ENCODE results near the gene CNOT4.

Gene CNOT4

DNA sequence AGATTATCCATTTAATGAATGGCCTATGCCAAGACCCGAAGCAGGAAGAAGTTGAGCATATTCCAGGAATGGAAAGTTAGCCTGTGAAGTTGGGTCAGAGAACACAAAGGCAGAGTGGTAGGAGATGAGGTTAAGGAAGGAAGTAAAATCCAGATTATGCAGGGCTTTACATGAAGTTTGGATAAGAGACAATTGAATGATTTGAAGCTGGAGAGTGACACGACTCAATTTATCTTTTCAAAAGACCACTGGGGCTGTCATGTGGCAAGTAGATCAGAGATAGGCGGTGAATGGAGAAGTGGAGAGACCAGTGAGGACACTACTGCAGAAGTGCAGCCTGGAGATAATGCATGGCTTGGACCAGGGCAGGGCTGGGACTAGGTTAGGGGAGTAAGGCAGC, 7.2 kb upstream of the CNOT4 start:
- DNase-seq (ENCODE audit: extremely low read depth, low read depth), result no peak
- TF ChIP-seq, protein P1, sequence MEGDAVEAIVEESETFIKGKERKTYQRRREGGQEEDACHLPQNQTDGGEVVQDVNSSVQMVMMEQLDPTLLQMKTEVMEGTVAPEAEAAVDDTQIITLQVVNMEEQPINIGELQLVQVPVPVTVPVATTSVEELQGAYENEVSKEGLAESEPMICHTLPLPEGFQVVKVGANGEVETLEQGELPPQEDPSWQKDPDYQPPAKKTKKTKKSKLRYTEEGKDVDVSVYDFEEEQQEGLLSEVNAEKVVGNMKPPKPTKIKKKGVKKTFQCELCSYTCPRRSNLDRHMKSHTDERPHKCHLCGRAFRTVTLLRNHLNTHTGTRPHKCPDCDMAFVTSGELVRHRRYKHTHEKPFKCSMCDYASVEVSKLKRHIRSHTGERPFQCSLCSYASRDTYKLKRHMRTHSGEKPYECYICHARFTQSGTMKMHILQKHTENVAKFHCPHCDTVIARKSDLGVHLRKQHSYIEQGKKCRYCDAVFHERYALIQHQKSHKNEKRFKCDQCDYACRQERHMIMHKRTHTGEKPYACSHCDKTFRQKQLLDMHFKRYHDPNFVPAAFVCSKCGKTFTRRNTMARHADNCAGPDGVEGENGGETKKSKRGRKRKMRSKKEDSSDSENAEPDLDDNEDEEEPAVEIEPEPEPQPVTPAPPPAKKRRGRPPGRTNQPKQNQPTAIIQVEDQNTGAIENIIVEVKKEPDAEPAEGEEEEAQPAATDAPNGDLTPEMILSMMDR (IDR thresholded peaks at IDR 0.05; ENCODE audit: low read depth, low read length), result no peak

DNA sequence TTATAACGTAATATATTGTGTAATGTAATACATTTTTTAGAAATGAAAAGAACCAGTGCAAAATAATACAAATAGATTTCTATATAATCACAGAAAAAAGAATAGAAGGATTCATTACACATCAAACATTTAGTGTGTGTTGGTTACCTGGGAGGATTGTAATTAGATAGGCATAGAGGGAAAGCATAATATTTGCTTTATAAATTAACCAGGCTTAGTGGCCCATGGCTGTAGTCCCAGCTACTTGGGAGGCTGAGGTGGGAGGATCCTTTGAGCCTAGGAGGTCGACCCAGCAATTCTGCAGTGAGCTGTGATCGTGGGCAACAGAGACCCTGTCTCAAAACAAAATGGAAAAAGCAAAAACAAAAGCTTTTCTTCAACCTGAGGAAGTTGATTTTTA, 5.0 kb upstream of the CNOT4 start:
- no peak for DNase-seq (ENCODE audit: extremely low read depth, low read depth)
- TF ChIP-seq, protein P1 (IDR thresholded peaks at IDR 0.05; ENCODE audit: low read depth, low read length), result no peak

DNA sequence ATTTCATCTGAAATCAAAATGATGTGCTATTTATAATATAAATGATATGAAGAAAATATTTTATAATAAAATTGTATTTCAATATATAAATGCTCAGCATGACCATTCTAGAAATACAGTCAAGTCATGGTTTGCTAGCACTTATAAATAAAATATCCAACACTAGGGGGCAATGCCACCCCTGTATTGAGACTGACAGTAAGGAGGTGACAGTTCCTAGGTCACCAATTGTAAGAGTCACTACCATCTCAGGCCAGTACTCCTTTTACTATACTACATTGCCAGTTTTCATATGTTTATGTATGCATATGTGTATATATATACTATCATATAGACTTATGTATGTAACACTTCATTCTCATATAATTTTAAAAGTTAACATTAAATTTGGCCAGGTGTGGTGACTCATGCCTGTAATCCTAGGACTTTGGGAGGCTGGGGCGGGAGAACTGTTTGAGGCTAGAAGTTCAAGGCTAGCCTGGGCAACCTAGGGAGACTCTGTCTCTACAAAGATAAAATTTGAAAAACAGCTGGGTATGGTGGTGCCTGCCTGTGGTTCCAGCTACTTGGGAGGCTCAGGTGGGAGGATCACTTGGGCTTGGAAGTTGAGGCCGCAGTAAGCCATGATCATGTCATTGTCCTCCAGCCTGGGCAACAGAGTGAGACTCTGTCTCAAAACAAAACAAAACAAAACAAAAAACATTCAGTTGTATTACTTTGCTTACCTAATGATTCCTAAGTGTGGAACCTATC, 2.4 kb upstream of the CNOT4 start:
- DNase-seq (ENCODE audit: extremely low read depth, low read depth), result no peak
- TF ChIP-seq, protein P1 (IDR thresholded peaks at IDR 0.05; ENCODE audit: low read depth, low read length), result peak; percentile 47

DNA sequence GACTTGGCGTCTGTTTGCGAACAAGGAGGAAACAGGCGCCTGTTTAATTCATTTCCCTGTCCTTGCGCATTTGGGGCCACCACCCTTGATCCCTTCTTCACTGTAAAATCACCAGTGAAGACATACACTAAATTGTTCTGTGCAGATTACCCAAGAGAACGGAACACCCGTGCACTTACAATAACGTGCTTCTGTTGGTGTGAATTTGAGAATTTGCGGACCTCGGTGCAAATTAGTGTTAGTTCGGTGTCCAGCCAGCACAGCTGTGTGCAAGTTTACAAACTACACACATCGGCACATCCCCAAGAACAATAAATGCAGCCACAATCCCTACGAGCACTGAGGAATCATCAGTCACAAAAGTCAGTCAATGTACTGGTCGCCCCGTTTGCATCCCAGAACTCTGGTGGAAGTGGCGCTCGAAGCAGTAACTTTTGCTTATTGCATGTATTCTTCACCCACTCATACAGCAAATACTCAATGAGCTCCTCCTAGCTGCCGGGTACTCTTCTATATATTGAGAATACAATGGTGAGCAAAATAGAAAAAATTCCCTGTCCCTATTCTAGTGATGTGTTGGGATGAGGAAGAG, 786 bp upstream of the CNOT4 start:
- TF ChIP-seq, protein P1 (IDR thresholded peaks at IDR 0.05; ENCODE audit: low read depth, low read length), result peak; percentile 30
- DNase-seq (ENCODE audit: extremely low read depth, low read depth), result no peak

DNA sequence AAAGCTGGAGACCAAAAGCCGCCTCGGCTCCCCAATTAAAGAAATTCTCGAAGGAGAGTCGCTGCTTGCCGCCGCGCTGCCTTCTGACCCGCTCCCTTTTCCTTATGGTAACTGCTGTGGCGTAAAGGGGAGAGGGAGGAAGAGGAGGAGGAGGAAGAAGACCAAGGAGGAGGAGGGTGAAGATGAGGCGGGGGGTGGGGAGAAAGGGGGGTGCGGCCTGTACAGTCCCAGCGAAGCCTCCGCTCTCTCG, 388 bp downstream of the CNOT4 start:
- no peak for DNase-seq (ENCODE audit: extremely low read depth, low read depth)
- TF ChIP-seq, protein P1 (IDR thresholded peaks at IDR 0.05; ENCODE audit: low read depth, low read length), result no peak

DNA sequence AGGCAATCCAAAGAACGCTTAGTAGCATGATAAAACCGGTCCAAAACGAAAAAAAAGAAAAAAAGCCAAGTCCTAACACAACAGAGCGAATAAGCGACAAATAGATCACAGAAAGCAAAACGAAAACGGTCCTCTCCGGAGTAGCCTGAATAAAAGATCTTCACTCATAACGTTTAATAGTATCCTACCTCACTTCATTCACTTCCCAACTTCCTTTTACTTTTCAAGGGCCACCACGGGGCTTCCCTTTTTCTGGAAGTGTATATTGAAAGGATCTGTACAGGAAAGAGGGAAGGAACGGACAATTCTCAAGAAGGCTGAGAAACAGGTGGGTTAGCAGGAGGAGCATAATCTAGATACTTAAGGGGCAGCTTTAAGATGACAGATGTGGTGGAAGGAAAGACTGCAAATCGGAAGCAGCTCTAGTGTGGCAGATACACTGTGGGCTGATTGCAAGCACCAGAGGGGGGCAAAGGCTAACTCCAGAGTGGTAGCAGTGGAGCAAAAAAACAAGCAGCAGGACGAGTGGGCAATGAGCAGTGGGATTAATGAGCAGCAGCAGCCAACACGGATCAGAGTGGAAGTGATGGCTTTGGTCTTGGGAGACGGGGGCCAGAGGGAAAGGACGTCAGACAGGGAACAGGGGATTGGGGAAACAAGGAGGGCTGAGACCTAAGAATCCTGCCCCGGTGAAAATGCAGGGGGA, 866 bp downstream of the CNOT4 start:
- TF ChIP-seq, protein P1 (IDR thresholded peaks at IDR 0.05; ENCODE audit: low read depth, low read length), result no peak
- DNase-seq (ENCODE audit: extremely low read depth, low read depth), result no peak

DNA sequence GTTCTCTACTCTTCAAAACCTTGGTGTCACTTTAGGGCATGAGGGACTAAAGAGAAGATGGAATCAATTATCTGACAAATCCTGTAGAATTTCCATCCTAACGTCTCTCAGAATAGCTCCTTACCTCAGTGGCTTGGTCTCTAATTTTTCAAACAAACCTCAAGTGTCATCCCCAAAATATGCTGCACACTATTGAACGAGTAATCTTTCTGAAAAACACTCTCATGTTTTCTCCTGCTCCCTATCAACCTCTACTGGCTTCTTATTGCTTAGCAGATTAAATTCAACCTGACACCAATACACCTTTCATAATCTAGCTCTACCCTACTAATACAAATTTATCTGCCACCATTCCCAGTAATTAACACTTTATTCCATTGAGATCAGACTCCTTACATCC, 8.5 kb downstream of the CNOT4 start:
- DNase-seq (ENCODE audit: extremely low read depth, low read depth), result no peak
- TF ChIP-seq, protein P1 (IDR thresholded peaks at IDR 0.05; ENCODE audit: low read depth, low read length), result no peak; the same call in none of the 2 replicates

Data from AG09319 (cell line).